Measurements from ENCODE around the gene ST8SIA1.

ST8SIA1 gene

DNA sequence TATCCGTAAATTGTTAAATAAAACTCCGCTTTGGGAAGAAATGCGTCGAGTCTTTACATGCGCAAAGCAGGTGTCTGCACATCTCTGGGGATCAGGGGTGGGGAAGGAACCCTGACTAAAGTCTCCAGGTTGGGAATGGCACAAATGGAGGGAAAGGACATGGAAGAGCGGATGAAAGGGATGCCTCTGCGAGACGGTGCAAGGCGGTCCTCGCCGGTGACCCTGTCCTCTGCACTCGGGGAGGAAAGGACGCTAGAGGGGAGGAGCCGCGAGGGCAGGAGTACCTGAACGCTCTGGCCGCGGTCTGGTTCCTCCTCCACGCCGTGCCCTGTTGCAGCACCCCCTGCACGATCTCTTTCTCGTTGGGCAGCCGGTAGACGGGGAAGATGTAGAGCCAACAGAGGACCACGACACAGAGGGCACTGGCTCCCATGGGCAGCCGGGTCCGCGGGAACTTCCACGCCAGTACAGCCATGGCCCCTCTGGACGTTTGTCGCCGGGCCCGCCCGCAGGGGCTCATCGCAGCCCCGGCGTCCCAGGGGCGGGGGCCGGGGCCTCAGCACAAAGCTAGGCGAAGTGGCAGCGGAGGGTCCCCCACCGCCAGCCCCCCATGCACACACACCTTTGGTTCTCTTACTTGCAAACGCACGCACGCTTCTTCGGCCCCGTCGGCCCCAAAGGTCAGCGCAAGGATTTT is 646 bp downstream of the ST8SIA1 start:
- DNase-seq (ENCODE audit: low read depth): no peak
- H3K4me3 ChIP-seq (ENCODE audit: control insufficient read depth, low read depth, low read length): peak overlapping the region; percentile 48

DNA sequence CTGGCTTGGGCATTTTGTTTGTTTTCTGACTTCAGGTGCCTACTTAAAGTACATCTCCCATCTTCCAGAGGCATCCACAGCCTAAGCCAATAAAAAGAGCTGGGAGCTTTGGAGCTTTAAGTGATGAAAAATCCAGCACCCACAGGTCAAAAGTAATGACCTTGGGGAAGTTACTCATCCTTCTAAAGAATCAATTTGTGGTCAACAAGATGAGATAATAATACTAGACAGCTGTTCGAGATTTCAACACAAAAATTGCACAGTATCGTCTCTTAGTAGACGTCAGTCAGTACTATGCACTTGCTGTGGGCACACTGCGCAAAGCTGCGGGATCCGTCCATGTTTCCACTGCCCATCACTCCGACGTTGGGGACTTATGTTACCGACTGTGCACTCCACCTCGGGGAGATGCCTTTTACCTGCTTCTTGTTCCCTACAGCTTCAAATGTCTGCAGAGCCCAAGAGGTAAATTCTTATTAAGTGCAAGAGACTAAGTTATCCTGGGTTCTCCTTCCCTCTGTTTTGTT is 1.3 kb downstream of the ST8SIA1 start:
- DNase-seq (ENCODE audit: low read depth): peak; percentile 46
- H3K4me3 ChIP-seq (ENCODE audit: control insufficient read depth, low read depth, low read length): no peak overlapping the region
- TF ChIP-seq, protein P1, sequence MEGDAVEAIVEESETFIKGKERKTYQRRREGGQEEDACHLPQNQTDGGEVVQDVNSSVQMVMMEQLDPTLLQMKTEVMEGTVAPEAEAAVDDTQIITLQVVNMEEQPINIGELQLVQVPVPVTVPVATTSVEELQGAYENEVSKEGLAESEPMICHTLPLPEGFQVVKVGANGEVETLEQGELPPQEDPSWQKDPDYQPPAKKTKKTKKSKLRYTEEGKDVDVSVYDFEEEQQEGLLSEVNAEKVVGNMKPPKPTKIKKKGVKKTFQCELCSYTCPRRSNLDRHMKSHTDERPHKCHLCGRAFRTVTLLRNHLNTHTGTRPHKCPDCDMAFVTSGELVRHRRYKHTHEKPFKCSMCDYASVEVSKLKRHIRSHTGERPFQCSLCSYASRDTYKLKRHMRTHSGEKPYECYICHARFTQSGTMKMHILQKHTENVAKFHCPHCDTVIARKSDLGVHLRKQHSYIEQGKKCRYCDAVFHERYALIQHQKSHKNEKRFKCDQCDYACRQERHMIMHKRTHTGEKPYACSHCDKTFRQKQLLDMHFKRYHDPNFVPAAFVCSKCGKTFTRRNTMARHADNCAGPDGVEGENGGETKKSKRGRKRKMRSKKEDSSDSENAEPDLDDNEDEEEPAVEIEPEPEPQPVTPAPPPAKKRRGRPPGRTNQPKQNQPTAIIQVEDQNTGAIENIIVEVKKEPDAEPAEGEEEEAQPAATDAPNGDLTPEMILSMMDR (IDR thresholded peaks at IDR 0.05; ENCODE audit: control insufficient read depth, insufficient read depth, low read depth, low read length, missing control alignments): no peak

More for the DNA sequence above, 646 bp downstream of the ST8SIA1 start:
- TF ChIP-seq, protein P1 (IDR thresholded peaks at IDR 0.05; ENCODE audit: control insufficient read depth, insufficient read depth, low read depth, low read length, missing control alignments): no peak

GRCh38 chr12:22332202-22332601 is 2.3 kb downstream of the ST8SIA1 start:
- H3K4me3 ChIP-seq (ENCODE audit: control insufficient read depth, low read depth, low read length): no peak overlapping the region
- DNase-seq (ENCODE audit: low read depth): no peak
- TF ChIP-seq, protein P1 (IDR thresholded peaks at IDR 0.05; ENCODE audit: control insufficient read depth, insufficient read depth, low read depth, low read length, missing control alignments): no peak

DNA sequence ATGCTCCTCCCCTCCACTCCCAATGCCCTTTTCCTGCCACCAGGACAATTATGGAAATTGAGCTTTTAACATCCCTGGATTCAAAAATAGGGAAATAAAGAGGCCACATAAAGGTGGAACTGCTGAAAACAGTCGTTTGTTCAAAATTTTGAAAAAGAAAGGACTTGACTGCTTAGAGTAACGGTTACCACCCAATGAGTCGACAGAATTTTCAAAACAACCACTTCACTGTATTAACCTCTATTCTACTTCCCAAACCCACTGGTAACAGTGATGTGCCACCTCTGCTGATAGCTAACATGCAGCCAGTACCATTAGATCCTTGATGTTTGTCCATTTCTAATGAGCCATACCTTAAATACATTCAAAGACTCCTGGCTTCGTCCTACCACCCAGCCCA is 4.9 kb downstream of the ST8SIA1 start:
- no peak for DNase-seq (ENCODE audit: low read depth)
- H3K4me3 ChIP-seq (ENCODE audit: control insufficient read depth, low read depth, low read length): no peak overlapping the region
- TF ChIP-seq, protein P1 (IDR thresholded peaks at IDR 0.05; ENCODE audit: control insufficient read depth, insufficient read depth, low read depth, low read length, missing control alignments): no peak

DNA sequence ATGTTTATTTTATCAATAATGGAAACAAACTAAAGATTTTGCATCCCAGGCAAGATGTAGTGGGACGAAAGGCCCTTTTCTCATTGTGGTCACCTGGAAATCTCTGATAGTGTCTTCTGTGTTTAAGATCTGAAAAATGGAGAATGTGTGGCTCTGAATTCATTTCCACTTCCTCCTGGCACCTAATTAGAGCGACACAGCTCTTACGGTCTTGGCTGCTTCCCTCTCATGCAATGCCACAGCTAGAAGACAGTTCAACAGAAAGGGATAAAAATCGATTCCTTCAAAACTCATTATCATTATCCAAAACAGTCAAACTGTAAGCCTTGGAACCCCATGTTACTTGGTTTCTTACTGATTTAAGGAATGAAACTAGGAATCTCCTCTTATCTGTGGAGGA is 9.3 kb downstream of the ST8SIA1 start:
- no peak overlapping the region for H3K4me3 ChIP-seq (ENCODE audit: control insufficient read depth, low read depth, low read length)
- TF ChIP-seq, protein P1 (IDR thresholded peaks at IDR 0.05; ENCODE audit: control insufficient read depth, insufficient read depth, low read depth, low read length, missing control alignments): no peak
- no peak for DNase-seq (ENCODE audit: low read depth)

GRCh38 chr12:22322091-22322490 is 12.4 kb downstream of the ST8SIA1 start:
- TF ChIP-seq, protein P1 (IDR thresholded peaks at IDR 0.05; ENCODE audit: control insufficient read depth, insufficient read depth, low read depth, low read length, missing control alignments): no peak
- no peak for DNase-seq (ENCODE audit: low read depth)
- no peak overlapping the region for H3K4me3 ChIP-seq (ENCODE audit: control insufficient read depth, low read depth, low read length)

Measured in AG09309 (cell line).